NCI-H446 (cell line): Measurements from ENCODE around the gene UST.
"Not testable (repeated sequence)": the region's sequence is repeated elsewhere in the genome, so short reads cannot be mapped to it uniquely, and the experiment has no call there.

ENCODE experiments used
- DNase-seq, 2 experiments: peaks; one replicate each; lab custom pipeline; 2025; lab: John Stamatoyannopoulos, UW

Gene UST

GRCh38 chr6:148904896-148905870 lies 158.4 kb downstream of the UST start:
- no peak for DNase-seq

GRCh38 chr6:148905901-148906300 lies 159.1 kb downstream of the UST start:
- DNase-seq: no peak

- DNase-seq: no peak
These were observed 159.6 kb downstream of the UST start for GRCh38 chr6:148906386-148906785.

- no peak for DNase-seq
These were observed 160.7 kb downstream of the UST start for GRCh38 chr6:148907573-148907972.

GRCh38 chr6:148912252-148912651 lies 165.4 kb downstream of the UST start:
- DNase-seq: no peak

GRCh38 chr6:148915810-148916209 lies 169.0 kb downstream of the UST start:
- no peak for DNase-seq

GRCh38 chr6:148916485-148916884 lies 169.7 kb downstream of the UST start:
- DNase-seq: not testable (repeated sequence)

- DNase-seq: no peak
These were observed 177.6 kb downstream of the UST start for GRCh38 chr6:148924226-148925012.

- DNase-seq: no peak
These were observed 178.9 kb downstream of the UST start for GRCh38 chr6:148925701-148926100.

- DNase-seq: no peak
These were observed 179.6 kb downstream of the UST start for GRCh38 chr6:148926478-148926877.

GRCh38 chr6:148927586-148927985 lies 180.8 kb downstream of the UST start:
- no peak for DNase-seq

GRCh38 chr6:148928811-148929210 lies 182.0 kb downstream of the UST start:
- DNase-seq: no peak

GRCh38 chr6:148932208-148932607 lies 185.4 kb downstream of the UST start:
- DNase-seq: no peak

GRCh38 chr6:148932731-148933130 lies 185.9 kb downstream of the UST start:
- DNase-seq: no peak

- DNase-seq: no peak
These were observed 187.7 kb downstream of the UST start for GRCh38 chr6:148934539-148934938.

- no peak for DNase-seq
These were observed 188.1 kb downstream of the UST start for GRCh38 chr6:148934961-148935360.

GRCh38 chr6:148935705-148936435 lies 189.0 kb downstream of the UST start:
- no peak for DNase-seq

- DNase-seq: no peak
These were observed 196.6 kb downstream of the UST start for GRCh38 chr6:148943451-148943850.

- DNase-seq: no peak
These were observed 197.8 kb downstream of the UST start for GRCh38 chr6:148944608-148945007.

GRCh38 chr6:148945301-148946021 lies 198.6 kb downstream of the UST start:
- DNase-seq: no peak

- peak; percentile 5 to 66 for DNase-seq
These were observed 201.0 kb downstream of the UST start for GRCh38 chr6:148947621-148948444.
